Erythroblast (primary cell): ENCODE results near the gene TPRG1L.

ENCODE experiments used
- GATA1 ChIP-seq: IDR thresholded peaks from 2 replicates; pipeline ENCODE4 v1.6.1; 2011; ENCODE audit warnings: low read depth, mild to moderate bottlenecking, control low read depth, low read length, moderate library complexity
- POLR2A ChIP-seq: IDR thresholded peaks from 2 replicates; pipeline ENCODE4 v1.6.1; 2011; ENCODE audit warnings: mild to moderate bottlenecking, low read length

DNA sequence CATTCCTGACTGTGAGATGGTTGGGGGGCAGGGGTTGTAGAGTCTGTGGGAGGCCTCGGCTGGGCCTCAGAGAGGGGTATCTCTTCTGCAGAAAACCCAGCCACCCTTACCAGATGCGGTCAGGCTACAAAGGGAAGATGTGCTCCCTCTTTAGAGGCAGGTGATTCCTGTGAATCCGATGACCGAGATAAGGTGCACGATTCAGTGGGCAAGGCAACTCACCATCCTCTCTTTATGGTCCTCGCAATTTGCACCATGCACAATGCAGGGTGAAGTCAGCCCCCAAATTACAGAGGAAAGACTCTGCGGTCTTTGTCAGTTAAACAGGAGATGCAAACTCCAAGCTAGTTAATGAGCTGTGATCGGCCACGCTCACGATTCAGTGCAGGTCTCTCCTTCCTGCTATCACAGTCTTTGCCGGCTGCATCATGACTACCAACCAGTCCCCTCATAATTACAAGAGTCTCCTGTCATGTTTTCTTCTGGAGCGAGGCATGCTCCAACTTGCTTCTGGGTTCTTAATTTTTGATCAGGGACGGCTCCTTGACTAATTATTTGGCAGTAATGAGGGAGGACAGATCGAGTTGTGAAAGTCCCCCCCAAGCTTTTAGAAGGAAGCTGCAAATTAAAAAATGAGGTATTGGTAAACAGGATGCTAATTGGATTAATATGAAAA, 40.0 kb downstream of the TPRG1L start:
- TF ChIP-seq POLR2A: no peak
- TF ChIP-seq GATA1: no peak
